Measurements from ENCODE around the gene ADRA2B. TPM values are rescaled to one million over a fixed set of nuclear protein-coding genes. Genes with fewer than 3 reads are reported as not detected.

ADRA2B gene
- total and polyA plus RNA-seq, 2 experiments from 2014 or later, result not detected

- H2AFZ ChIP-seq, result 0 out of 2 replicates have a peak overlapping the region, but pooled peaks have one; percentile 16
- H3K9ac ChIP-seq, result no peak overlapping the region
- in situ Hi-C loops (cut with MboI), result no loop called here
- H4K20me1 ChIP-seq (ENCODE audit: insufficient read depth), result no peaks in the 10 kb centered on the region
- no peaks in the 10 kb centered on the region for H3K4me1 ChIP-seq (ENCODE audit: insufficient read depth)
- H3F3A ChIP-seq (ENCODE audit: insufficient read depth), result no peaks in the 10 kb centered on the region
- no peak for DNase-seq
- H3K36me3 ChIP-seq (ENCODE audit: low read depth), result no peaks in the 10 kb centered on the region
- H3K4me3 ChIP-seq, result no peak overlapping the region
- no peaks in the 10 kb centered on the region for H3K79me2 ChIP-seq (ENCODE audit: insufficient read depth)
- H3K9me3 ChIP-seq (ENCODE audit: low read depth), result no peaks in the 10 kb centered on the region
- peaks cover 12% of the 10 kb centered on the region for H3K27me3 ChIP-seq (replicated peaks; ENCODE audit: insufficient read depth)
- TF ChIP-seq EZH2phosphoT487 (IDR thresholded peaks at IDR 0.05; ENCODE audit: insufficient read depth, low read depth) (no peak), EZH2 (IDR thresholded peaks at IDR 0.05; ENCODE audit: insufficient read depth, poor library complexity, severe bottlenecking) (no peak)
- no peaks in the 10 kb centered on the region for H3K9me2 ChIP-seq (ENCODE audit: insufficient read depth)
- 10 to 14% methylated on average over 15 to 17 of the region's 17 CpGs for WGBS, 2 experiments (ENCODE audit: low coverage in 1 of 2, low lambda C conversion rate in 2 of 2, missing lambda C conversion rate in 2 of 2)
- no peak overlapping the region for H3K4me2 ChIP-seq (ENCODE audit: unreplicated experiment)
- H3K27ac ChIP-seq, result no peak overlapping the region
Measured at GRCh38 chr2:96108541-96109360, 7.6 kb downstream of the ADRA2B start.

DNA sequence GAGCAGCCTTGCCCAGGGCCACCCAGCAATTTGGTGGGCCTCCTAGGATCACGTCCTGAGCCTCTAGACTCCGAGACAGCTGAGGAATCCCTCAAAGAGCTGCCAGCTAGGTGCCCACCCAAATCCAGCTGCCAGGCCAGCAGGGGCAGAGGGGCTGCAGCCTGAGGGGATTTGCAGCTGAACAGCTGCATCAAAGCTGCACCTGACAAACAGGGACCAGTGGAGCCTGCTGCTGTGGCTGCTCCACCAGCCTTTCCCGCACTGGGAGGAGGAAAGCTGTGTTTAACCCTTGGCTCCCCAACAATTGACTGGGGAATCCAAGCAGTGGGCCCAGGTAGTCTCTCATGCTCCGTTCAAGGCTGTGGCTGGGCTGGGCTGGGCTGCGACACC lies 8.2 kb downstream of the ADRA2B start:
- H3K4me2 ChIP-seq (ENCODE audit: unreplicated experiment), result no peak overlapping the region
- H3K79me2 ChIP-seq (ENCODE audit: insufficient read depth), result no peaks in the 10 kb centered on the region
- no peak overlapping the region for H3K27ac ChIP-seq
- 21 to 31% methylated on average over 5 of the region's 5 CpGs for WGBS, 2 experiments (ENCODE audit: low coverage in 1 of 2, low lambda C conversion rate in 2 of 2, missing lambda C conversion rate in 2 of 2)
- no peaks in the 10 kb centered on the region for H3K4me1 ChIP-seq (ENCODE audit: insufficient read depth)
- H3K4me3 ChIP-seq, result no peak overlapping the region
- TF ChIP-seq EZH2phosphoT487 (IDR thresholded peaks at IDR 0.05; ENCODE audit: insufficient read depth, low read depth) (no peak), EZH2 (IDR thresholded peaks at IDR 0.05; ENCODE audit: insufficient read depth, poor library complexity, severe bottlenecking) (no peak)
- no peaks in the 10 kb centered on the region for H4K20me1 ChIP-seq (ENCODE audit: insufficient read depth)
- H3K36me3 ChIP-seq (ENCODE audit: low read depth), result no peaks in the 10 kb centered on the region
- H3K9me3 ChIP-seq (ENCODE audit: low read depth), result no peaks in the 10 kb centered on the region
- no peak overlapping the region for H2AFZ ChIP-seq
- no peaks in the 10 kb centered on the region for H3K9me2 ChIP-seq (ENCODE audit: insufficient read depth)
- in situ Hi-C loops (cut with MboI), result no loop called here
- no peak overlapping the region for H3K9ac ChIP-seq
- DNase-seq, result no peak
- peaks cover 9% of the 10 kb centered on the region for H3K27me3 ChIP-seq (replicated peaks; ENCODE audit: insufficient read depth)
- no peaks in the 10 kb centered on the region for H3F3A ChIP-seq (ENCODE audit: insufficient read depth)

DNA sequence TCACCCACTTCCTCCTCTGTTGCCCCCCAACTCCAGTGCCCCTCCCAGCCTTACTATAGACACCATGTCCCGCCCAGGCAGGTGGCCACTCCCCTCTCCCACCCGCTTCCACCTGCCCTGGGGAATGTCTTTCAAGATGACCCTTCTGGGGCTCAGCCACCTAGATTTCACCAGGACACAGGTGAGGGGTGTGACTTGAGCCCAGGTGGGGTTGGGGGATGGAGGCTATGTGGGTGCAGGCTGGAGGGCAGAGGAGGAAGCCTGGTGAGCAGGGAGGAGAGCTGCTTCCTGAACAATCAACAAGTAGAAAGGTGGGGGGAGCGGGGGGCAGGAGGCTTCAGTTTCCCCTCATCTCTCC lies 8.7 kb downstream of the ADRA2B start:
- Histone ChIP-seq H4K20me1 (ENCODE audit: insufficient read depth) (no peaks in the 10 kb centered on the region), H2AFZ (no peak overlapping the region), H3K9ac (no peak overlapping the region), H3K36me3 (ENCODE audit: low read depth) (no peaks in the 10 kb centered on the region), H3K4me1 (ENCODE audit: insufficient read depth) (no peaks in the 10 kb centered on the region), H3K4me3 (no peak overlapping the region), H3F3A (ENCODE audit: insufficient read depth) (no peaks in the 10 kb centered on the region), H3K9me2 (ENCODE audit: insufficient read depth) (no peaks in the 10 kb centered on the region), H3K79me2 (ENCODE audit: insufficient read depth) (no peaks in the 10 kb centered on the region), H3K27ac (no peak overlapping the region), H3K9me3 (ENCODE audit: low read depth) (no peaks in the 10 kb centered on the region), H3K27me3 (replicated peaks; ENCODE audit: insufficient read depth) (peaks cover 9% of the 10 kb centered on the region), H3K4me2 (ENCODE audit: unreplicated experiment) (no peak overlapping the region)
- no peak for DNase-seq
- WGBS, 2 experiments (ENCODE audit: low coverage in 1 of 2, low lambda C conversion rate in 2 of 2, missing lambda C conversion rate in 2 of 2), result 74 to 81% methylated on average over 2 to 3 of the region's 3 CpGs
- TF ChIP-seq EZH2 (IDR thresholded peaks at IDR 0.05; ENCODE audit: insufficient read depth, poor library complexity, severe bottlenecking), result no peak
- no peak for TF ChIP-seq EZH2phosphoT487 (IDR thresholded peaks at IDR 0.05; ENCODE audit: insufficient read depth, low read depth)
- in situ Hi-C loops (cut with MboI), result no loop called here

DNA sequence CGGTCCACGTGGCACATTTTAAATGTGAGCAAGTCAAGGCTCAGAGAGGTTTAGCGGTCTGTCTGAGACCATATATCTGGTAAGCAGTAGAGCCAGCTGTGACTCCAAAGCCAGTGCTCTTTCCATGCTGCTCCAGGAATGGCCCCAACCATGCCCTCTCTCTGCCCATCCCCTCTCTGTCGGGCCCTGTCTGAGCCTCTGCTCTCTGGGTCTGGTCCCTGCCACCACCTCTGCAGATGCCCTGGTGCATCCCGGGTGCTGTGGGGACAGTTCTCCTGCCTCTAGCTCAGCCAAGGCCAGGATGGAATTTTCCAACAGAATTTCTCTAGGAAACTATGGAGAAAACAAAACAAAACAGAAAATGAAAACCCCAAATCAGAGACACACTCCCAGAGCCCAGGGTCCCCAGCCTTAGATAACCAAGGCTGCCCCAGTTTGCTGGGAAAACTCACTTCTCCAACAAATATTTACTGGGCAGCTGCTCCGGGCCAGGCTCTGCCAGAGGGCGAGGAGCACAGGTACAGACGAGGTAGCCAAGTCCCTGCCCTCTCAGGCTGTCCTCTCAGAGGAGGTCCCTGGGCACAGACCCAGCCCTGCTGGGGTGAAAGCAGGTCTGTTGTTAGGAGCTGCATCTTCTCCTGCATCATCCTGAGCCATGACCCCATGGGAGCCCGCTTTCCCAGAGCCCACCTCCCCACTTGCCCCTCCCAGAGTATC lies 9.2 kb downstream of the ADRA2B start:
- Histone ChIP-seq H3F3A (ENCODE audit: insufficient read depth) (no peaks in the 10 kb centered on the region), H3K36me3 (ENCODE audit: low read depth) (no peaks in the 10 kb centered on the region), H3K79me2 (ENCODE audit: insufficient read depth) (no peaks in the 10 kb centered on the region), H4K20me1 (ENCODE audit: insufficient read depth) (no peaks in the 10 kb centered on the region), H3K9me2 (ENCODE audit: insufficient read depth) (no peaks in the 10 kb centered on the region), H3K4me2 (ENCODE audit: unreplicated experiment) (no peak overlapping the region), H3K9me3 (ENCODE audit: low read depth) (no peaks in the 10 kb centered on the region), H3K4me1 (ENCODE audit: insufficient read depth) (no peaks in the 10 kb centered on the region), H2AFZ (no peak overlapping the region), H3K27me3 (replicated peaks; ENCODE audit: insufficient read depth) (peaks cover 9% of the 10 kb centered on the region), H3K27ac (no peak overlapping the region), H3K4me3 (no peak overlapping the region), H3K9ac (no peak overlapping the region)
- no peak for DNase-seq
- 63 to 64% methylated on average over 9 of the region's 9 CpGs for WGBS, 2 experiments (ENCODE audit: low coverage in 1 of 2, low lambda C conversion rate in 2 of 2, missing lambda C conversion rate in 2 of 2)
- in situ Hi-C loops (cut with MboI), result no loop called here
- TF ChIP-seq EZH2phosphoT487 (IDR thresholded peaks at IDR 0.05; ENCODE audit: insufficient read depth, low read depth) (no peak), EZH2 (IDR thresholded peaks at IDR 0.05; ENCODE audit: insufficient read depth, poor library complexity, severe bottlenecking) (no peak)
